ENCODE data around the gene WDFY4. TPM values are rescaled to one million over a fixed set of nuclear protein-coding genes. Genes with fewer than 3 reads are reported as not detected.

Gene WDFY4
- total RNA-seq, 1 experiment from 2014 or later = not detected

- Histone ChIP-seq H2BK120ac (ENCODE audit: low read depth, low read length, poor library complexity, severe bottlenecking) (no peak overlapping the region), H4K20me1 (ENCODE audit: control insufficient read depth, insufficient read depth, insufficient read length) (no peaks in the 10 kb centered on the region), H2AFZ (ENCODE audit: low read length) (no peak overlapping the region), H2BK5ac (ENCODE audit: insufficient read length, low read length) (no peak overlapping the region), H3K23ac (ENCODE audit: insufficient read length, low read depth, low read length) (no peak overlapping the region), H3K18ac (ENCODE audit: insufficient read length, low read depth, low read length) (no peak overlapping the region), H3K27ac (ENCODE audit: insufficient read length, low read depth, low read length) (no peak overlapping the region), H3K4me2 (ENCODE audit: insufficient read depth, insufficient read length, low read length) (no peak overlapping the region), H2BK12ac (ENCODE audit: insufficient read length, low read depth, low read length) (no peak overlapping the region), H3K4me1 (ENCODE audit: insufficient read depth, low read length) (0 out of 2 replicates have a peak, but pooled peaks cover 6% of the 10 kb centered on the region), H3K14ac (ENCODE audit: insufficient read depth, low read length) (no peak overlapping the region; the same call in 1 of the 2 replicates), H4K91ac (ENCODE audit: insufficient read length, low read depth, low read length) (no peak overlapping the region), H4K8ac (replicated peaks; ENCODE audit: insufficient read length, low read depth, low read length) (no peak overlapping the region), H3K9ac (ENCODE audit: extremely low read depth, insufficient read length, low read length) (no peak overlapping the region), H3T11ph (ENCODE audit: low read length) (no peak overlapping the region), H2BK20ac (ENCODE audit: low read depth, low read length, poor library complexity, severe bottlenecking) (no peak overlapping the region), H2AK5ac (ENCODE audit: insufficient read length, low read length) (no peak overlapping the region), H2BK15ac (ENCODE audit: low read depth, low read length) (no peak overlapping the region), H3K9me3 (ENCODE audit: control insufficient read depth, low read depth, low read length) (no peaks in the 10 kb centered on the region), H4K5ac (ENCODE audit: insufficient read length, low read depth, low read length) (no peak overlapping the region), H3K4ac (ENCODE audit: low read depth, low read length) (no peak overlapping the region), H3K23me2 (ENCODE audit: insufficient read length, low read depth, low read length, poor library complexity, severe bottlenecking) (no peaks in the 10 kb centered on the region), H3K79me2 (ENCODE audit: insufficient read depth, low read length) (no peaks in the 10 kb centered on the region), H3K79me1 (ENCODE audit: insufficient read depth, low read depth, low read length, poor library complexity, severe bottlenecking) (no peaks in the 10 kb centered on the region), H3K27me3 (ENCODE audit: insufficient read depth, low read length) (no peaks in the 10 kb centered on the region), H3K56ac (ENCODE audit: insufficient read length, low read depth, low read length) (no peak overlapping the region)
- WGBS (ENCODE audit: extremely low coverage, insufficient read length, low lambda C conversion rate) = no CpG with 5 or more reads among the region's 8 CpGs
- H3K36me3 Mint-ChIP-seq (ENCODE audit: insufficient read depth in 1 of 3, low read depth in 3 of 3) = no peaks in the 10 kb centered on the region; a peak in 2 of 7 replicates
- no peaks in the 10 kb centered on the region; a peak in 1 of 5 replicates for H3K9me3 Mint-ChIP-seq
- H3K27ac Mint-ChIP-seq = no peak overlapping the region
- no peak for DNase-seq
- no peak overlapping the region for H3K4me3 Mint-ChIP-seq
- TF ChIP-seq, protein P1, sequence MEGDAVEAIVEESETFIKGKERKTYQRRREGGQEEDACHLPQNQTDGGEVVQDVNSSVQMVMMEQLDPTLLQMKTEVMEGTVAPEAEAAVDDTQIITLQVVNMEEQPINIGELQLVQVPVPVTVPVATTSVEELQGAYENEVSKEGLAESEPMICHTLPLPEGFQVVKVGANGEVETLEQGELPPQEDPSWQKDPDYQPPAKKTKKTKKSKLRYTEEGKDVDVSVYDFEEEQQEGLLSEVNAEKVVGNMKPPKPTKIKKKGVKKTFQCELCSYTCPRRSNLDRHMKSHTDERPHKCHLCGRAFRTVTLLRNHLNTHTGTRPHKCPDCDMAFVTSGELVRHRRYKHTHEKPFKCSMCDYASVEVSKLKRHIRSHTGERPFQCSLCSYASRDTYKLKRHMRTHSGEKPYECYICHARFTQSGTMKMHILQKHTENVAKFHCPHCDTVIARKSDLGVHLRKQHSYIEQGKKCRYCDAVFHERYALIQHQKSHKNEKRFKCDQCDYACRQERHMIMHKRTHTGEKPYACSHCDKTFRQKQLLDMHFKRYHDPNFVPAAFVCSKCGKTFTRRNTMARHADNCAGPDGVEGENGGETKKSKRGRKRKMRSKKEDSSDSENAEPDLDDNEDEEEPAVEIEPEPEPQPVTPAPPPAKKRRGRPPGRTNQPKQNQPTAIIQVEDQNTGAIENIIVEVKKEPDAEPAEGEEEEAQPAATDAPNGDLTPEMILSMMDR (conservative IDR thresholded peaks at IDR 0.05) = no peak
- peaks cover 23 to 24% of the 10 kb centered on the region in 2 experiments for H3K4me1 Mint-ChIP-seq
- H3K27me3 Mint-ChIP-seq (ENCODE audit: low read depth) = no peaks in the 10 kb centered on the region; the same call in none of the 2 replicates
Observed at GRCh38 chr10:48735836-48736390, 51.2 kb downstream of the WDFY4 start.

Measured in H9 (cell line).